DOHH2 (cell line): ENCODE measurements around the gene RGS3.
"Not testable (repeated sequence)": the region's sequence is repeated elsewhere in the genome, so short reads cannot be mapped to it uniquely, and the experiment has no call there.

Source experiments
- H3F3A ChIP-seq: fragments of 200-600 bp; sonication (generic), shearing (Covaris generic); 2 replicates; pipeline ENCODE4 v1.6.0; 2016; ENCODE audit warnings: antibody characterized with exemption, mild to moderate bottlenecking; ENCODE audit not compliant: control insufficient read depth, insufficient read depth
- H3K27ac ChIP-seq: fragments of 200-600 bp; sonication (generic); 2 replicates; pipeline ENCODE4 v1.5.1; 2014; ENCODE audit warnings: low read depth, mild to moderate bottlenecking, low read length, moderate library complexity
- H3K27me3 ChIP-seq: fragments of 200-600 bp; sonication (generic); 2 replicates; pipeline ENCODE4 v1.6.1; 2014; ENCODE audit warnings: mild to moderate bottlenecking, low read length, mixed read lengths; ENCODE audit not compliant: control insufficient read depth
- H3K36me3 ChIP-seq: fragments of 200-600 bp; sonication (generic); 2 replicates; pipeline ENCODE4 v1.6.1; 2014; ENCODE audit warnings: mild to moderate bottlenecking, low read length, moderate library complexity, mixed read lengths; ENCODE audit not compliant: control insufficient read depth
- H3K4me1 ChIP-seq: fragments of 200-600 bp; sonication (generic); 2 replicates; pipeline ENCODE4 v1.6.1; 2014; ENCODE audit warnings: mild to moderate bottlenecking, low read length, mixed read lengths; ENCODE audit not compliant: control insufficient read depth
- H3K4me2 ChIP-seq: fragments of 200-600 bp; sonication (generic); 2 replicates; pipeline ENCODE4 v1.6.0; 2014; ENCODE audit warnings: mild to moderate bottlenecking, low read length, moderate library complexity
- H3K4me3 ChIP-seq: fragments of 200-600 bp; sonication (generic); 2 replicates; pipeline ENCODE4 v1.5.1; 2014; ENCODE audit warnings: mild to moderate bottlenecking, low read length, mixed read lengths
- H3K79me2 ChIP-seq: fragments of 200-600 bp; sonication (generic); 2 replicates; pipeline ENCODE4 v1.6.1; 2014; ENCODE audit warnings: mild to moderate bottlenecking, low read length, mixed read lengths; ENCODE audit not compliant: control insufficient read depth
- H3K9me2 ChIP-seq: fragments of 200-600 bp; sonication (generic); replicated peaks from 2 replicates; pipeline ENCODE4 v1.6.1; 2014; ENCODE audit warnings: mild to moderate bottlenecking, low read length, mixed read lengths; ENCODE audit not compliant: control insufficient read depth
- H3K9me3 ChIP-seq: fragments of 200-600 bp; sonication (generic); 2 replicates; pipeline ENCODE4 v1.6.1; 2014; ENCODE audit warnings: antibody characterized with exemption, low read length, mixed read lengths; ENCODE audit not compliant: control insufficient read depth, insufficient read depth
- H4K20me1 ChIP-seq: fragments of 200-600 bp; sonication (generic); 2 replicates; pipeline ENCODE4 v1.6.0; 2014; ENCODE audit warnings: low read depth, mild to moderate bottlenecking, antibody characterized with exemption, low read length, moderate library complexity; ENCODE audit not compliant: control insufficient read depth, insufficient read depth
- EZH2phosphoT487 ChIP-seq: fragments of 200-600 bp; sonication (generic); IDR thresholded peaks from 2 replicates; pipeline ENCODE4 v1.6.1; 2017; ENCODE audit warnings: borderline replicate concordance, mild to moderate bottlenecking, antibody characterized with exemption, low read length, moderate library complexity, mixed read lengths
- TF ChIP-seq, protein P1 (sequence below): fragments of 200-600 bp; sonication (generic); IDR thresholded peaks from one replicate; pipeline ENCODE4 v1.5.1; 2014; ENCODE audit warnings: antibody characterized with exemption, mild to moderate bottlenecking, low read depth, low read length; ENCODE audit not compliant: poor library complexity, severe bottlenecking

Gene RGS3

DNA sequence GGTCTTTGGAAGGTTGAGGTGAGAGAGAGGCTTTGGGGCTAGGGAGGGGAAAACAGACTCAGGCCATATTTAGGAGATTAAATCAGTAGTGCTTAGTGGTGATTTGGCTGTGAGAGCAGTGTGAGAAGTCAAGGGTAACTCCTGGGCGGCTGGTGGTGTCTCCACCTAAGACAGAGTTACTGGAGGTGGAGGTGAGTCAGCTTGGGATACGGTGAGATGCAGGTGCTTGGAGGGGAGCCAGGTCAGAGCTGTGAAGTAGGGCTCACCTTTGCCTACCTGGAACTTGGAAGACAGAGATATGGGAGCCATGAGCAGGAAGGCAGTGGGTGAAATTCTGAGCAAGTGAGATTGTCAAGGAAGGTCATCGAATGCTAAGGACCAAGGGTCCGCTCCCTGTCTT, 24.5 kb downstream of the RGS3 start:
- Histone ChIP-seq H3K4me2 (no peak overlapping the region), H3K79me2 (no peaks in the 10 kb centered on the region), H3K9me3 (no peaks in the 10 kb centered on the region), H3K9me2 (no peaks in the 10 kb centered on the region), H3F3A (no peaks in the 10 kb centered on the region), H3K4me3 (no peak overlapping the region), H3K27ac (no peak overlapping the region), H4K20me1 (no peaks in the 10 kb centered on the region), H3K36me3 (no peaks in the 10 kb centered on the region), H3K27me3 (peaks cover 4% of the 10 kb centered on the region; the same call in 1 of the 2 replicates), H3K4me1 (peaks cover 4% of the 10 kb centered on the region; the same call in 1 of the 2 replicates)
- no peak for TF ChIP-seq EZH2phosphoT487
- TF ChIP-seq, protein P1, sequence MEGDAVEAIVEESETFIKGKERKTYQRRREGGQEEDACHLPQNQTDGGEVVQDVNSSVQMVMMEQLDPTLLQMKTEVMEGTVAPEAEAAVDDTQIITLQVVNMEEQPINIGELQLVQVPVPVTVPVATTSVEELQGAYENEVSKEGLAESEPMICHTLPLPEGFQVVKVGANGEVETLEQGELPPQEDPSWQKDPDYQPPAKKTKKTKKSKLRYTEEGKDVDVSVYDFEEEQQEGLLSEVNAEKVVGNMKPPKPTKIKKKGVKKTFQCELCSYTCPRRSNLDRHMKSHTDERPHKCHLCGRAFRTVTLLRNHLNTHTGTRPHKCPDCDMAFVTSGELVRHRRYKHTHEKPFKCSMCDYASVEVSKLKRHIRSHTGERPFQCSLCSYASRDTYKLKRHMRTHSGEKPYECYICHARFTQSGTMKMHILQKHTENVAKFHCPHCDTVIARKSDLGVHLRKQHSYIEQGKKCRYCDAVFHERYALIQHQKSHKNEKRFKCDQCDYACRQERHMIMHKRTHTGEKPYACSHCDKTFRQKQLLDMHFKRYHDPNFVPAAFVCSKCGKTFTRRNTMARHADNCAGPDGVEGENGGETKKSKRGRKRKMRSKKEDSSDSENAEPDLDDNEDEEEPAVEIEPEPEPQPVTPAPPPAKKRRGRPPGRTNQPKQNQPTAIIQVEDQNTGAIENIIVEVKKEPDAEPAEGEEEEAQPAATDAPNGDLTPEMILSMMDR = no peak

DNA sequence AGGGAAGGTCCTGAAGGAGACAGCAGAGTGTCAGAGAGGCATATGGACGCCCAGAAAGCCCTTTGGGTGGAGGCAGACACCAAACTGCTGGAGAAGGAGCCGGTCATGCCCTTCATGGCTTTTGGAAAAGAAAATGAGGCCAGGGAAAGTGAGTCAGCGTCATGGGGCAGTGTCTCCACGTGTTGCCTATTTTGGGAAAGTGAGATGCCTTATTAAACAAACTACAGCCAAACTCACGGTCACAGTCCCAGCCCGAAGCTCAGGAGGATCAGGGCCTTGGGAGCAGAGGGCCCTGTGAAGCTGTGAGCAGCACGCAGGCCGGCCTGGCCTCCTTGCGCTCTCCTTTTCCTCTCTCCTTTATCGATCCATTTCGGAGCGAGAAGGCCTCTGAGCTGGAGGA, 25.0 kb downstream of the RGS3 start:
- TF ChIP-seq EZH2phosphoT487 = no peak
- TF ChIP-seq, protein P1 = no peak
- no peaks in the 10 kb centered on the region for H3F3A ChIP-seq
- H4K20me1 ChIP-seq = no peaks in the 10 kb centered on the region

DNA sequence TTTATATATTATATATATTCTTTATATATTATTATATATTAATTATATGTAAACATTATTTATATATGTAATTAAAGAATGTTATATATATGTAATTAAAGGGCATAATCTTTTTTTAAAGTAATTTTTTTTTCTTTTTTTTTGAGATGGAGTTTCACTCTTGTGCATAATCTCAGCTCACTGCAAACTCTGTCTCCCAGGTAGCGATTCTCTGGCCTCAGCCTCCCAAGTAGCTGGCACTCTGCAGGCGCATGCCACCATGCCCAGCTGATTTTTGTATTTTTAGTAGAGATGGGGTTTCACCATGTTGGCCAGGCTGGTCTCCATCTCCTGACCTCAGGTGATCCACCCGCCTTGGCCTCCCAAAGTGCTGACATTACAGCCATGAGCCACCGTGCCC, 27.6 kb downstream of the RGS3 start:
- not testable (repeated sequence) for H3K27ac ChIP-seq, H3F3A ChIP-seq, H3K4me1 ChIP-seq, H3K9me2 ChIP-seq, H3K36me3 ChIP-seq, H4K20me1 ChIP-seq, H3K4me3 ChIP-seq, H3K9me3 ChIP-seq, H3K4me2 ChIP-seq, H3K27me3 ChIP-seq, H3K79me2 ChIP-seq

More for the DNA sequence above, 25.0 kb downstream of the RGS3 start:
- H3K27ac ChIP-seq = no peak overlapping the region
- no peaks in the 10 kb centered on the region for H3K9me2 ChIP-seq
- no peak overlapping the region for H3K4me3 ChIP-seq
- no peak overlapping the region for H3K4me2 ChIP-seq
- no peaks in the 10 kb centered on the region for H3K36me3 ChIP-seq
- peaks cover 7% of the 10 kb centered on the region for H3K27me3 ChIP-seq
- peaks cover 4% of the 10 kb centered on the region; the same call in 1 of the 2 replicates for H3K4me1 ChIP-seq
- no peaks in the 10 kb centered on the region for H3K9me3 ChIP-seq
- H3K79me2 ChIP-seq = no peaks in the 10 kb centered on the region

DNA sequence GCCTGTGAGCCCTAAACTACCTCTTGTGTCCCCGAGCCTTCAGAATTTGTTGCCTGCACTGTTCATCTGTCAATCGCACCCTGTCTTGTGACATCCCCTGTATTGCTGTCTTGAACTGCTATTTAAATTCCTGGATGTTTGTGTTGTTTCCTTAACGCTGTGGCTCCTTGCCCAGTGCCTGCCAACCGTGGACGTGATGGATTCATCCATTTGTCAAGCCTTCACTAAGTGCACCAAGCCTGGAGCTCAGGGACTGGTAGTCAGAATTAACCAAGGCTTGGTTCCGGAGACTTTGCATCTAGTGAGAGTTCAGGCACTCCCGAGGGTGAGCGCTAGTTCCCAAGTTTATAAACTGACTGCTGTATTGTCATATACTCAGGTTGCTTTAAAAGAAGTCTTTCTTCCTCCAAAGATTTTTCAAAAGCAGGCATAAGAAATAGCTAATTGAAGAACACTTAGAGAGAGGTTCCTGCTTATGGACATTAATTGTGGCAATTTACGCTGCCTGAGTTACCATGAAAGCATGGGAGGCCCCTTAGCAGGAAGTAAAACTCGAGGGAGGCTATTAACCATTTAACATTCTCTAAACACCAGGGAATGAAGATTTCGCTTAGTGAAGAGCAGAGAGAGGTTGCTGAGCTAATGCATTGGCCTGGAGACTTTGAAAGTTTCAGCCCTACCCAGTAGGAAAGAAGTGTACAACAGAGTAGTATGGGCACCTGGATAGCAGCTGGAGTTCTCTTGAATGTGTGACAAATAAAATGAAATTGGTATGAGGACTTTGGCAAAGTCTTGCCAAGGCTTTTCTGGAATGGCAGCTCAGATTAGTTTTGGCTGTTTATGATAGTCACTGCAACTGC, 29.0 kb downstream of the RGS3 start:
- Histone ChIP-seq H4K20me1 (no peaks in the 10 kb centered on the region), H3K9me3 (no peaks in the 10 kb centered on the region), H3K27ac (no peak overlapping the region), H3K79me2 (no peaks in the 10 kb centered on the region), H3K9me2 (no peaks in the 10 kb centered on the region), H3K27me3 (peaks cover 9% of the 10 kb centered on the region), H3K36me3 (no peaks in the 10 kb centered on the region), H3K4me2 (no peak overlapping the region), H3F3A (no peaks in the 10 kb centered on the region), H3K4me3 (no peak overlapping the region), H3K4me1 (no peaks in the 10 kb centered on the region)
- TF ChIP-seq, protein P1 = no peak
- no peak for TF ChIP-seq EZH2phosphoT487
